Stimulated activated CD8-positive, alpha-beta memory T cell treated with anti-CD3 and anti-CD28 coated beads, Interleukin-7, amount 100 ng/mL, for 4 hours (primary cell): Measurements from ENCODE around the gene WDR1.
"Not testable (repeated sequence)": the region's sequence is repeated elsewhere in the genome, so short reads cannot be mapped to it uniquely, and the experiment has no call there.

Experiments
- DNase-seq, 2 donors: peaks; one replicate each; pipeline ENCODE4 v3.0.0-alpha.2; 2020; ENCODE audit warnings: low read depth in 2 of 2

WDR1 gene

GRCh38 chr4:10130178-10130888 is 13.7 kb upstream of the WDR1 start:
- DNase-seq: no peak

GRCh38 chr4:10129196-10130177 is 12.9 kb upstream of the WDR1 start:
- no peak for DNase-seq

- DNase-seq: no peak
Measured at GRCh38 chr4:10128761-10129160, 12.2 kb upstream of the WDR1 start.

DNA sequence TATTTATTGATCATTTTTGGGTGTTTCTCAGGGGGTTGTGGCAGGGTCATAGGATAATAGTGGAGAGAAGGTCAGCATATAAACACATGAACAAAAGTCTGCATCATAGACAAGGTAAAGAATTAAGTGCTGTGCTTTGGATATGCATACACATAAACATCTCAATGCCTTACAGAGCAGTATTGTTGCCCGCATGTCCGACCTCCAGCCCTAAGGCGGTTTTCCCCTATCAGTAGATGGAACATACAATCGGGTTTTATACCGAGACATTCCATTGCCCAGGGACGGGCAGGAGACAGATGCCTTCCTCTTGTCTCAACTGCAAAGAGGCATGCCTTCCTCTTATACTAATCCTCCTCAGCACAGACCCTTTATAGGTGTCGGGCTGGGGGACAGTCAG is 10.9 kb upstream of the WDR1 start:
- not testable (repeated sequence) for DNase-seq

GRCh38 chr4:10124167-10124930 is 7.8 kb upstream of the WDR1 start:
- DNase-seq: no peak

DNA sequence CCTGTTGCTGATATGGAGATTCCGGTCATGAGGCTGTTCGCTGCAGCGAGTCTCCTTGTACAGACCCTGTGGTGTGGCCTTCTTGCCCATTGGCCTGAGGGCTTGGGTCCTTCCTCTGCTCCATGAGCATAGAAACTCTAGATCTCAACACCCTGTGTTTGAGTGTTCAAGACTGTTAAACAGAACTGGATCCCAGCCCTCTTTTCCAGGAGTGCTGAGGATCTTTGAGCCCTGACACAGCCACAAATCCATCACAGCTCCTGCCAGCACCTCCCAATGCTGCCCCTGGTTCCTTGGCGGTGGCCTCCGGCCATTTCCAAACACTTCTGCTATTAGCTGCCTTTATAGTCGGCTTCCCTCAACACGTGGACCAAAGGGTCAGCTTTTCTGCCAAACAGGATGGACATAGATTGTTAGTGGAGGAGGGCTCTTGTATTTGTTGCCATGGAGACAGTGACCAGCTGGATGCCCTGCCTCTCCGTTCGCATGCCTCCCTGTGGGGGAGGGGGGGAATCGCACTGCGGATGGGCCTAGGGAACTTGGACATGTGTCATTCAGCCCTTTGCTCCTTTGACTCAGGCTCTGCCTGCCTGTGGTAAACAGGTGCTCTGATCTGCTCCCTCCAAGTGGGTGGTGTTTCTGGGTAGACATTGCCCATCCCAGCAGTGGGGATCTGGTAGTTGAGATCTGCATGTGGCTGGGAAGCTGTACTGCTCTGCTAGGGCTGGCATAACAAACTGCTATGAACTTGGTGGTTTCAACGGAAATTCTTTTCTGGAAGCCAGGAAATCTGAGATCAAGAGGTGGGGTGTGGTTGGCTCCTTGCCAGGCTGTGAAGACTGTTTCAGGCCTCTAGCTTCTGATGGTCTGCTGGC is 6.9 kb upstream of the WDR1 start:
- DNase-seq: no peak

GRCh38 chr4:10122236-10122932 is 5.8 kb upstream of the WDR1 start:
- DNase-seq: no peak

DNA sequence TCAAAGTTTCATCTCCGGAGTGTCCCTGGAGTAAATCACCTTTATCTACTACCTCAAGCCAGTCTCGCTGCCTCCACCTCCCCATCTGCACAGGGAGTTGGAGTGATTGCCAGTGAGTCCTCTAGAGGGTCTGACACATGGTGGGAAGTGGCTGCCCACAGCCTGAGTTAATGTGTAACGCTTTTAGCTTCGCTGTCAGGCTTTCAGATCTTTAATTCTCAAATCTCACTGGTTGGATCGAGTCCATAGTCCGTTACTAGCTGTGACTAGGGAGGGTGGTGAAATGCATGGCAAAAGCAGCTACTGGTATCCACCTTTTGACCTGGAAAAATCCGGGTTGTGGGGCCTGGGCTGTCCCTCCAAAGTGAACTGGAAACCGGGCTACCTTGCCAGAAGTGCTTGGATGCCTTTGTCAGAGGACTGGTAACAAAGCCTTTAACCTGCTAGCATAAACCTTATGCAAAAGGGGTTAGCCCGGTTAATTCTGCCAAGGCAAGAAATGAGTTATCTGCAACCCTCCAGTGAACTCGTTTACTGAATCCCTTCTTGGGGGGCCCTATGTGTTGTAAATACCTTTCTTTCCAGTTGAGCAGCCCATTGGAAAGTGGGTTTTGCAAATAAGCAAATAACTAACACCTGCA is 5.1 kb upstream of the WDR1 start:
- DNase-seq: no peak

DNA sequence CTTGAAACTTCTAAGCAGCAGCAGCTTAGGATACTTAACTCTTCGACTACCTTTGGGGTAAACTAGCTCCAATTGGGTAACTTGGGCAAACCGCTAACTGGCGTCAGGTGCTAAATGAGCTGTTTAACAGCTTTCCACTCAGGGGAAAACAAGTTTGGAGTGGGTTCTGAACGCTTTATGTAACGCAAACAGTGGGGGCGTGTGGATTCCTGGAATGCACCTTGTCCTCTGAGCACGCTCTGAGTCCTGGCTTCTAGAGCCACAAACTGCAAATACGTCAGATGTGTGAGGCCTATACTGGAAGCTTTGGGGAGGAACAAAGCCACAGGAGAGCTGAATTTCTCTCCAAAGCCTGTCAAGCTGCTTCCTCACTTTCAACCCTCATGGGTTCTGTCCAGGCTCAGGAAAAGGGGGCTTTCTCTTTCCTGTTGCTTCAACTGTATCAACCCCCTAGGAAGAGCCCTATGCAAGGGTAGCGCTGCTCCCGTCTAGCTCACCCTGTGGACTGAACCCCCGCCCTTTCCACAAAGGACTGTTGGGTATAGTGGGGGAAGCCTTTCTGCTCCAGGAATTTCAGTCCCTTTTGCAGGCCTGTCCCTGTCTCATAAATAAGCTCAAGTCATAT is 4.5 kb upstream of the WDR1 start:
- DNase-seq: no peak

DNA sequence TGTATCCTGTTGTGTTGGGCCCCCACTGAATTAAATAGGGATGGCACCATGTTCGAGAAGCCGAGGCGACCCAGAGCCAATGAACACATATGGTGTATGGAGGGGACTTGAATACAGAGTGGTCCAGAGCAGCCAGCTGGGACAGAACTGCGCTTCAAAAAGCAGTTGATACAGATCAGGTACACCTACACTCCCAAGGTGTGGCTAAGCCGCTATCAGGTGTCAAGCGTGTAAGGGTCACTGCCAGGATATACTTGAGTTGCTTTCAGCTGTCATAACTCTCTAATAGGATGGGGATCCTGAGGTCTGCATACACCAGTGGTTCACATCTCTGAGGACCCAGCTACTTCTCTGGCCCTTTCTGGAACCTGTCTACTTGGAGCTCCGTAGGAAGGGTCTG is 3.2 kb upstream of the WDR1 start:
- DNase-seq: no peak

DNA sequence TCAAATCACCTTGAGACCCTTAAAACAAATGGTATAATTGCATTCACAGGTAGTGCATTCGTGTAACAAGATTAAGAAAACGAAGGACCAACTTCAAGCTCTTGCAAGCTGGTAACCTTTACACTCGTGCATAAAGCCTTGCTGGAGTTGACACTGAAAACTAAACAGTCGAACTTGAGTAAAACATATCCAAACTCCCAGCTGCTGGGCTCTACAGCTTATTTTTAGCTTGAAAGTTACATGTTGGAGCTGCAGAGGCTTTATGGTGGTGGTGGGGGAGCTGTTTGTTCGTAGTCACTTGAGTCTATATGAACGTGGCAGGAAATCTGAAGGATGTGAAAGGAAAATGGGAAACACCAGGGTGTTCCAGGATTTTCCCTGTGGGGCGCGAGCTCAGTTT is 2.7 kb upstream of the WDR1 start:
- no peak for DNase-seq

DNA sequence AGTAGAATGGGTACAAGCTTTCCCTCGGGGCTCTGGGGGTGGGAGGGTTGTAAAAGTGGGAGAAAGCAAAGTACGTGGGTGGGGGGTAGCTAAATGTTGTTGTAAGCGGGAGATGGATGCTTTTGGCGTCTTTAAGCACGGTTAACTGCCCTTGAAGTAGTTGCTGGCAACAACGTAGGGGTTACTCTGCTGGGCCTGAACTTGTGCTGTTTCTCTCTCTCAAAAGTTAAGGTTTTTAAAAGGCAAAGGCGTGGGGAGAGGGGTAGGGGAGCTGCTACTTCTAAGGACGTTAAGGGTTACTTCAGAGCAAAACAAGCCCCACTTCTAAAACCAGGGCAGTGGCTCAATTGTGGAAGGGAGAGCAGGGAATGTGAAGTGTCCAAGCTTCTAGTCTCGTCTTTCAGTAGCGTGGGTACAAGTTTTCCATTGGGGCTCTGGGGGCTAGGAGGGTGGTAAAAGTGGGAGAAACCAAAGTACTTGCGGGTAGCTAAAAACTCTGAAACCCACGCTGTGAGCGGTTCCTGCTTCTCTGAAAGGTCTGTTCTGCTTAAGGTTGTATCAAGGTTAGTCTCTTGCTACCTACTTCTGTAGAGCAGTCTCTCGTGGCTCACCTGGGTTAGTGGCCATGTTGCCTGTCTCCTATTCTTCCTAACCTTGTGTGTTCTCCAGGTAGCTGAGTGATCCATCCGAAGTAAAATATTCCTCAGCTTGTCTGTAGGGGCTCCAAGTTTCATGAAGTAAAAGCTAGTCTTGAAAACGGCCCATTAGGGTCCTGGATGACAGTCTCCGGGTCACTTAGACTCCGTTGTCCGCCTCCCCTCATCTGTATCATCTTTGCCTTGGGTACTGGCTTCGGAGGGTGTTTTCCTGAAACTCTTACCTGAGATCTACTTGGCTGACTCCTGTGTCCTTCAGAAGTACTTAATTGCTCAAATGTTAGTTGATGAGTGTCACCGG is 1.7 kb upstream of the WDR1 start:
- no peak for DNase-seq

DNA sequence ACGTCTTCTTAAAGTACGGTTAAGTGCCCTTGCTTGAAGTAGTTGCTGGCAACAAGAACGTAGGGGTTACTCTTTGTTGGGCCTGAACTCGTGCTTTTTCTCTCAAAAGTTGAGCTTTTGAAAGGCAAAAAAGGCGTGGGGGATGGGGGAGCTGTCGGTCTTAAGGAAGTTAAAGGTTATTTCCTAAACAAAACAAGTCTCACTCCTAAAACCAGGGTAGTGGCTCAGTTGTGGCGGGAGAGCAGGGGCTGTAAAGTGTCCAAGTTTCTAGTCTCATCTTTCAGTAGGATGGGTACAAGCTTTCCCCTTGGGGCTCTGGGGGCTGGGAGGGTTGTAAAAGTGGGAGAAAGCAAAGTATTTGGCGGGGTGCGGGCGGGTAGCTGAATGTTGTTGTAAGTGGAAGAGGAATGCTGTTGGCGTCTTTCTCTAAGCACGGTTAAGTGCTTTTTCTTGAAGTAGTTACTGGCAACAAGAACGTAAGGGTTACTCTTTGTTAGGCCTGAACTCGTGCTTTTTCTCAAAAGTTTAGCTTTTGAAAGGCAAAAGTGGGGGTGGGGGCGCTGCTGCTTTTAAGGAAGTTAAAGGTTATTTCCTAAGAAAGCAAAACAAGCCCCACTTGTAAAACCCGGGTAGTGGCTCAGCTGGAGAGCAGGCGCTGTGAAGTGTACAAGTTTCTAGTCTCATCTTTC is 904 bp upstream of the WDR1 start:
- DNase-seq: no peak

DNA sequence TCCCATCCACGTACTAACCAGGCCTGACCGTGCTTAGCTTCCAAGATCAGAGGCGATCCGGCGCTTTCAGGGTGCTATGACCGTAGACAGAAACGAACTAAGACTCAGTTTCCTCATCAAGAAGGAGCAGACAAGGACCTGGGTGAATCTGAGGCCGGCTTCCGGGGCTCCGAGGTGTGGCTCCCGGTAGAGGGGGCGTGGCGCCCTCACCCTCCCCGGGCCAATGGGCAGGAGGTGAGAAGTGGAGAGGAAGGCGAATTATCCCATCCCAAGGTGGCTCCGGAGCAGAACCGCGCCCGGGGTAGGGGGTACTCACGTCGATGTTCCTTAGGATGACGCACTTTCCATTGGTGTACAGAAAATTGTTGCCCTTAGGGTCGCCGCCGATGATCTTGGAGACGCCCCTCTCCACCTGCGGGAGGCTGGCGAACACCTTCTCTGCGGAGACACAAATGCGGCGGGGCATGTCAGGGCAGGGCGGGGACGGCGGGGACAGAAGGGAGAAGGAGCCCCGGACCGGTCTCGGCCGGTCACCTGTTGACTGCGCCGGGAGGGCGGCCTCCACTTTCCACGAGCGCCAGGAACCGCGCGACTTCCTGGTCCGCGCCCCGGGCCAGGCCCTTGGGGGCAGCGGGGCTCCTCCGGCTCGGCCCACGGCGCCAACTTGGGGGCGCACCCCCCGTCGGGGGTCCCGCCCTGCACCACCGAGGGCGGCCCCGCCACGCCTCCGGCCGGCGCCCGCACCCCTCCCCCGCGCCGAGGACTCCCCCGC is 616 bp downstream of the WDR1 start:
- peak in 1 of 2 donors; percentile 59 for DNase-seq

GRCh38 chr4:10115271-10115796 is 1.3 kb downstream of the WDR1 start:
- no peak for DNase-seq

- no peak for DNase-seq
Measured at GRCh38 chr4:10114607-10115006, 2.0 kb downstream of the WDR1 start.

DNA sequence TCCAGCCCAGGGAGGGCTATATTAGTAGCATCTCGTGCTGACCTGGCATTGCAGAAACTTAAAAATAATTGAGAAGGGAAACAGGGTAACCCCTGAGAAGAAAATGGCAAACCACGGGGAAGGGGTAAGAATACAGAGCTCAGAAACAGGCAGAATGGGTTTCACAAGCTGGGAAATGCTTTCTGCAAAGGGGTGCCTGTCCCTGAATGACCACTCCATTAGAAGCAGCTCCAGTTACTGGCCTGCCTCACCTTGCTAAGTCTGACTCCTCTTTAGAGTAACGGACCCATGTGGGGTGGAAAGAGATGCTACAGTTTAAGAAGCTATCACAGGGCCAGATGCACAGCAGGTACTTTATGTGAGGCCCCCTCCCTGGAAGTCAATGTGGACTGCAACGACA is 2.5 kb downstream of the WDR1 start:
- DNase-seq: no peak
